ENCODE results near the gene GLRA1.

GRCh38 chr5:151921916-151922315, 2.7 kb downstream of the GLRA1 start:
- TF ChIP-seq POLR2AphosphoS5 (IDR thresholded peaks at IDR 0.05; ENCODE audit: borderline replicate concordance, low read depth, low read length) (no peak), EZH2 (IDR thresholded peaks at IDR 0.05) (no peak)

Data from SK-N-MC (cell line).